Transverse colon (tissue), 4 donors: Measurements from ENCODE around the gene KIDINS220. TPM values are rescaled to one million over a fixed set of nuclear protein-coding genes. Genes with fewer than 3 reads are reported as not detected.

ENCODE experiments used
- DNase-seq: peaks from one replicate; pipeline ENCODE4 v3.0.0-alpha.2; 2019
- H3K27ac ChIP-seq, 4 donors: fragments of 200-600 bp; sonication (generic); 2 replicates each; pipeline ENCODE4 v1.5.1; 2016 to 2018; ENCODE audit warnings: inconsistent platforms in 4 of 4
- H3K27me3 ChIP-seq: fragments of 200-600 bp; sonication (generic); 2 replicates; pipeline ENCODE4 v1.5.1; 2017; ENCODE audit warnings: inconsistent platforms
- H3K36me3 ChIP-seq, 4 donors: fragments of 200-600 bp; sonication (generic); 2 replicates each; pipeline ENCODE4 v1.5.1; 2017 to 2019; ENCODE audit warnings: inconsistent platforms in 4 of 4
- H3K4me1 ChIP-seq, 4 donors: fragments of 200-600 bp; sonication (generic); 2 replicates each; pipeline ENCODE4 v1.5.1; 2017 to 2020; ENCODE audit warnings: inconsistent platforms in 4 of 4
- H3K4me3 ChIP-seq, 4 donors: fragments of 200-600 bp; sonication (generic); 1 replicate in 1 of 4; 2 replicates in 3 of 4; pipeline versions ENCODE4 v1.5.1 to v1.6.1; 2017 to 2019; ENCODE audit warnings: inconsistent platforms in 4 of 4
- H3K9me3 ChIP-seq, 2 donors: fragments of 200-600 bp; sonication (generic); 2 replicates each; pipeline ENCODE4 v1.5.1; 2017 to 2019; ENCODE audit warnings: inconsistent platforms in 2 of 2
- EP300 ChIP-seq: sonication (generic); formaldehyde crosslinking; IDR thresholded peaks from one replicate; pipeline ENCODE4 v1.6.1; 2017; ENCODE audit warnings: antibody characterized with exemption, low read depth
- POLR2A ChIP-seq: fragments of 450-650 bp; IDR thresholded peaks from one replicate; pipeline ENCODE4 v1.6.1; 2016; ENCODE audit warnings: antibody characterized with exemption, mild to moderate bottlenecking, moderate library complexity
- POLR2AphosphoS5 ChIP-seq, 3 donors: sonication (generic); formaldehyde crosslinking; IDR thresholded peaks; one replicate each; pipeline ENCODE4 v1.6.1; 2016; ENCODE audit warnings: antibody characterized with exemption in 3 of 3
- WGBS, 2 donors: methylation state at CpG; one replicate each; pipeline ENCODE4 v1.1.5; 2018; ENCODE audit warnings: low coverage in 1 of 2; 5-methylcytosine and 5-hydroxymethylcytosine counted together
- in situ Hi-C, 4 donors: fragments of 200-750 bp; cut with MboI; loops; one replicate each; pipeline versions ENCODE4 v1.15.0 to v1.15.1; 2017; ENCODE audit warnings: low sequenced_read_pairs in 3 of 4, low pct_ligation_motif_present in 1 of 4, low pct_unique_long_range_greater_than_20kb in 1 of 4
- intact Hi-C: fragments of 100-400 bp; cut with DNase I; formaldehyde crosslinking; loops from one replicate; pipeline ENCODE4 v1.15.1; 2023; ENCODE audit warnings: low total_unique reads
- total RNA-seq, 4 donors: library from RNA; depleted of rRNA; stranded (reverse); fragments of >200 nt; gene quantifications; one replicate each; pipeline ENCODE4 v1.1.0, GENCODE V29; 2016
- TF ChIP-seq, protein P1 (sequence below), 5 experiments: fragments of 200-600 bp in 3 of 5; fragments of 450-650 bp in 2 of 5; sonication (generic) in 3 of 5; IDR thresholded peaks; 1 replicate in 2 of 5; 2 replicates in 3 of 5; pipeline ENCODE4 v1.5.1; 2016 to 2017; ENCODE audit warnings: antibody characterized with exemption in 5 of 5, inconsistent platforms in 3 of 5, mild to moderate bottlenecking in 2 of 5, moderate library complexity in 1 of 5

KIDINS220 gene
- total RNA-seq, 4 donors from 2014 or later = 79.3 to 110 (median 85.9) TPM

DNA sequence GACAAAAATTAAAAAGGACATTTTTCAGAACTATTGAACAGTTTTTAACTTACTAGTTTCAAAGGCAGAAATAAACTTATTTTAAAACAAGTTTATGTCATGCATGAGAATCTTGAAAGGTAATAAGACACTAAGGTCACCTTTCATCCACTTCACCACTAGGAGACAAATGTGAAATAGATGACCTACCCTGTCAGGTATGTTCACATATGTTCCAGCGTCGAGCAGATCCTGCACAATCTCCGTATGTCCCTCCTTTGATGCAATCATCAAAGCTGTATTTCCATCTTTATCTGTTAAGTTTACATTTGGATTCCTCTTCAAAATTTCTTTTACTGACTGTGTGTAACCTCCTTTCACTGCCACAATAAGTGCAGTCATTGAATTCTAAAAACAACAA lies 34.7 kb downstream of the KIDINS220 start:
- no peak for DNase-seq
- TF ChIP-seq POLR2A = no peak
- TF ChIP-seq, protein P1, sequence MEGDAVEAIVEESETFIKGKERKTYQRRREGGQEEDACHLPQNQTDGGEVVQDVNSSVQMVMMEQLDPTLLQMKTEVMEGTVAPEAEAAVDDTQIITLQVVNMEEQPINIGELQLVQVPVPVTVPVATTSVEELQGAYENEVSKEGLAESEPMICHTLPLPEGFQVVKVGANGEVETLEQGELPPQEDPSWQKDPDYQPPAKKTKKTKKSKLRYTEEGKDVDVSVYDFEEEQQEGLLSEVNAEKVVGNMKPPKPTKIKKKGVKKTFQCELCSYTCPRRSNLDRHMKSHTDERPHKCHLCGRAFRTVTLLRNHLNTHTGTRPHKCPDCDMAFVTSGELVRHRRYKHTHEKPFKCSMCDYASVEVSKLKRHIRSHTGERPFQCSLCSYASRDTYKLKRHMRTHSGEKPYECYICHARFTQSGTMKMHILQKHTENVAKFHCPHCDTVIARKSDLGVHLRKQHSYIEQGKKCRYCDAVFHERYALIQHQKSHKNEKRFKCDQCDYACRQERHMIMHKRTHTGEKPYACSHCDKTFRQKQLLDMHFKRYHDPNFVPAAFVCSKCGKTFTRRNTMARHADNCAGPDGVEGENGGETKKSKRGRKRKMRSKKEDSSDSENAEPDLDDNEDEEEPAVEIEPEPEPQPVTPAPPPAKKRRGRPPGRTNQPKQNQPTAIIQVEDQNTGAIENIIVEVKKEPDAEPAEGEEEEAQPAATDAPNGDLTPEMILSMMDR (IDR thresholded peaks at IDR 0.05) = no peak
- H3K9me3 ChIP-seq = no peaks in the 10 kb centered on the region
- H3K4me3 ChIP-seq = no peak overlapping the region
- peaks cover 0 to 59% (median 8%) of the 10 kb centered on the region in 4 donors for H3K36me3 ChIP-seq
- 92 to 98% methylated on average over 3 of the region's 3 CpGs for WGBS, 2 donors
- no peak overlapping the region for H3K27ac ChIP-seq
- intact Hi-C loops = loop anchor here (1.0 kb wide), 1 partner anchor 31 kb away; no protein-coding TSS in a partner anchor
- H3K4me1 ChIP-seq = peaks cover 0 to 17% (median 6%) of the 10 kb centered on the region in 4 donors
- no peaks in the 10 kb centered on the region for H3K27me3 ChIP-seq
- in situ Hi-C loops = no loop called here

DNA sequence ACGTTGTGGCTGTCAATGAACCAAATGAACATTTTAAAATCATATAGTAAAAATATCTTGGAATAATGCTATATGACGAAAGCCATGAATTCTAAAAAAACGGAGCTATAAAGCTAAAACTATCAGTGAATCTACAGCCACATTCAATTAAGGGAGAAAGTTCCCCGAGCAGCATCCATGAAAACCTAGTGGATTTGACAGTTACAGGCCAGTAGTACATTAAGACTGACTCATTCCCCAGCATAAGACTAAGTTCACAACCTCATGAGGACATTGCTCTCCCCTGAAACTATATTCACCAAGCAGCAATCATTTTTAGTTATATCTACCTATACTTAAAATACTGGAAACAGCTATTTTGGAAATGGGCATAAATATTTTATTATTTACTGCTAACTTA lies 36.6 kb downstream of the KIDINS220 start:
- DNase-seq = no peak
- H3K36me3 ChIP-seq = peaks cover 0 to 57% (median 6%) of the 10 kb centered on the region in 4 donors
- intact Hi-C loops (no loop called here), in situ Hi-C loops (no loop called here)
- H3K4me3 ChIP-seq = no peak overlapping the region
- H3K4me1 ChIP-seq = peaks cover 0 to 17% (median 6%) of the 10 kb centered on the region in 4 donors
- no peaks in the 10 kb centered on the region for H3K27me3 ChIP-seq
- WGBS, 2 donors = 93 to 100% methylated on average over 3 to 4 of the region's 4 CpGs
- TF ChIP-seq EP300 = no peak
- TF ChIP-seq POLR2A = no peak
- TF ChIP-seq POLR2AphosphoS5 (IDR thresholded peaks at IDR 0.05) = no peak
- TF ChIP-seq, protein P1 (IDR thresholded peaks at IDR 0.05) = no peak
- H3K9me3 ChIP-seq = no peaks in the 10 kb centered on the region
- no peak overlapping the region for H3K27ac ChIP-seq

GRCh38 chr2:8800218-8800617 lies 37.2 kb downstream of the KIDINS220 start:
- Histone ChIP-seq H3K9me3 (no peaks in the 10 kb centered on the region), H3K4me3 (no peak overlapping the region), H3K36me3 (peaks cover 0 to 53% (median 6%) of the 10 kb centered on the region in 4 donors), H3K27me3 (no peaks in the 10 kb centered on the region), H3K27ac (no peak overlapping the region), H3K4me1 (peaks cover 0 to 17% (median 6%) of the 10 kb centered on the region in 4 donors)
- intact Hi-C loops (no loop called here), in situ Hi-C loops (no loop called here)
- TF ChIP-seq, protein P1 (IDR thresholded peaks at IDR 0.05) = no peak
- TF ChIP-seq EP300 (no peak), POLR2A (no peak), POLR2AphosphoS5 (IDR thresholded peaks at IDR 0.05) (no peak)
- WGBS, 2 donors = 93 to 95% methylated on average over 5 of the region's 5 CpGs
- no peak for DNase-seq

GRCh38 chr2:8799004-8799403 lies 38.4 kb downstream of the KIDINS220 start:
- 95 to 96% methylated on average over 2 of the region's 2 CpGs for WGBS, 2 donors
- in situ Hi-C loops = no loop called here
- H3K27ac ChIP-seq = no peak overlapping the region
- H3K4me3 ChIP-seq = no peak overlapping the region
- no peak for DNase-seq
- H3K9me3 ChIP-seq = no peaks in the 10 kb centered on the region
- peaks cover 0 to 55% (median 3%) of the 10 kb centered on the region in 4 donors for H3K36me3 ChIP-seq
- no peaks in the 10 kb centered on the region for H3K27me3 ChIP-seq
- no peak for TF ChIP-seq POLR2AphosphoS5 (IDR thresholded peaks at IDR 0.05)
- TF ChIP-seq EP300 = no peak
- no peak for TF ChIP-seq POLR2A
- TF ChIP-seq, protein P1 (IDR thresholded peaks at IDR 0.05) = no peak
- intact Hi-C loops = no loop called here
- peaks cover 0 to 7% (median 3%) of the 10 kb centered on the region in 4 donors for H3K4me1 ChIP-seq
